ENCODE data around the gene FAM83C.

- TF ChIP-seq CTCF (conservative IDR thresholded peaks at IDR 0.05; ENCODE audit: low read length) (no peak), EZH2phosphoT487 (IDR thresholded peaks at IDR 0.05; ENCODE audit: borderline replicate concordance, low read depth, low read length) (no peak)
These were observed 16.4 kb downstream of the FAM83C start for GRCh38 chr20:35275741-35276251.

Measured in OCI-LY7 (cell line).